ENCODE results near the gene B9D2. TPM values are rescaled to one million over a fixed set of nuclear protein-coding genes. Genes with fewer than 3 reads are reported as not detected.

Gene B9D2
- total RNA-seq, 1 experiment from 2014 or later: 7.3 TPM

GRCh38 chr19:41323023-41323422 is 40.9 kb downstream of the B9D2 start:
- intact Hi-C loops (cut with micrococcal nuclease): loop anchor here (5.0 kb wide), 1 partner anchor 249 kb away; no protein-coding TSS in a partner anchor
- no peak for ATAC-seq
- no TSS peak for BruUV-seq (replicated peaks)
- Histone ChIP-seq H3K4me1 (ENCODE audit: control insufficient read depth in 1 of 2, insufficient read depth in 2 of 2, low read length in 2 of 2) (peaks cover 8 to 37% of the 10 kb centered on the region in 2 experiments; a peak in 3 of 4 replicates), H3K9ac (ENCODE audit: low read length) (no peak overlapping the region), H3K36me3 (ENCODE audit: control insufficient read depth in 1 of 2, insufficient read depth in 2 of 2, low read length in 2 of 2) (peaks cover 4 to 15% of the 10 kb centered on the region in 2 experiments; a peak in 3 of 4 replicates), H3K4me2 (ENCODE audit: low read length) (no peak overlapping the region), H3K9me2 (ENCODE audit: insufficient read depth) (no peaks in the 10 kb centered on the region), H2AFZ (ENCODE audit: low read depth, low read length, poor library complexity, severe bottlenecking) (no peak overlapping the region), H3K27ac (ENCODE audit: low read depth, low read length) (peak overlapping the region; percentile 32; the same call in 1 of the 2 replicates), H3K9me3 (ENCODE audit: control insufficient read depth in 1 of 2, insufficient read depth in 1 of 2, low read depth in 1 of 2, low read length in 2 of 2) (no peaks in the 10 kb centered on the region), H3K27me3 (ENCODE audit: insufficient read depth, low read length) (no peaks in the 10 kb centered on the region), H3K4me3 (replicated peaks in 1 of 2; ENCODE audit: low read depth in 1 of 2, low read length in 2 of 2) (no peak overlapping the region), H3K79me2 (ENCODE audit: insufficient read depth, low read length) (no peaks in the 10 kb centered on the region), H4K20me1 (ENCODE audit: insufficient read depth) (no peaks in the 10 kb centered on the region)
- TF ChIP-seq ELF1 (IDR thresholded peaks at IDR 0.05; ENCODE audit: borderline replicate concordance, low read depth): no peak
- no peak for TF ChIP-seq ATF3 (IDR thresholded peaks at IDR 0.05)
- no peak for TF ChIP-seq TCF7L2 (IDR thresholded peaks at IDR 0.05; ENCODE audit: borderline replicate concordance, extremely low read depth, insufficient read depth, insufficient read length)
- TF ChIP-seq FOSL1 (IDR thresholded peaks at IDR 0.05; ENCODE audit: low read depth): no peak
- no peak for TF ChIP-seq ZFX (IDR thresholded peaks at IDR 0.05)
- TF ChIP-seq EZH2phosphoT487 (IDR thresholded peaks at IDR 0.05; ENCODE audit: borderline replicate concordance): no peak
- no peak for TF ChIP-seq JUND (IDR thresholded peaks at IDR 0.05)
- TF ChIP-seq SIN3A (IDR thresholded peaks at IDR 0.05; ENCODE audit: low read depth): no peak
- no peak for TF ChIP-seq EGR1 (IDR thresholded peaks at IDR 0.05; ENCODE audit: low read depth)
- TF ChIP-seq SRF (IDR thresholded peaks at IDR 0.05; ENCODE audit: low read depth): no peak
- TF ChIP-seq RAD21 (IDR thresholded peaks at IDR 0.05; ENCODE audit: low read depth): no peak
- TF ChIP-seq EZH2 (IDR thresholded peaks at IDR 0.05): no peak
- TF ChIP-seq, protein P1, sequence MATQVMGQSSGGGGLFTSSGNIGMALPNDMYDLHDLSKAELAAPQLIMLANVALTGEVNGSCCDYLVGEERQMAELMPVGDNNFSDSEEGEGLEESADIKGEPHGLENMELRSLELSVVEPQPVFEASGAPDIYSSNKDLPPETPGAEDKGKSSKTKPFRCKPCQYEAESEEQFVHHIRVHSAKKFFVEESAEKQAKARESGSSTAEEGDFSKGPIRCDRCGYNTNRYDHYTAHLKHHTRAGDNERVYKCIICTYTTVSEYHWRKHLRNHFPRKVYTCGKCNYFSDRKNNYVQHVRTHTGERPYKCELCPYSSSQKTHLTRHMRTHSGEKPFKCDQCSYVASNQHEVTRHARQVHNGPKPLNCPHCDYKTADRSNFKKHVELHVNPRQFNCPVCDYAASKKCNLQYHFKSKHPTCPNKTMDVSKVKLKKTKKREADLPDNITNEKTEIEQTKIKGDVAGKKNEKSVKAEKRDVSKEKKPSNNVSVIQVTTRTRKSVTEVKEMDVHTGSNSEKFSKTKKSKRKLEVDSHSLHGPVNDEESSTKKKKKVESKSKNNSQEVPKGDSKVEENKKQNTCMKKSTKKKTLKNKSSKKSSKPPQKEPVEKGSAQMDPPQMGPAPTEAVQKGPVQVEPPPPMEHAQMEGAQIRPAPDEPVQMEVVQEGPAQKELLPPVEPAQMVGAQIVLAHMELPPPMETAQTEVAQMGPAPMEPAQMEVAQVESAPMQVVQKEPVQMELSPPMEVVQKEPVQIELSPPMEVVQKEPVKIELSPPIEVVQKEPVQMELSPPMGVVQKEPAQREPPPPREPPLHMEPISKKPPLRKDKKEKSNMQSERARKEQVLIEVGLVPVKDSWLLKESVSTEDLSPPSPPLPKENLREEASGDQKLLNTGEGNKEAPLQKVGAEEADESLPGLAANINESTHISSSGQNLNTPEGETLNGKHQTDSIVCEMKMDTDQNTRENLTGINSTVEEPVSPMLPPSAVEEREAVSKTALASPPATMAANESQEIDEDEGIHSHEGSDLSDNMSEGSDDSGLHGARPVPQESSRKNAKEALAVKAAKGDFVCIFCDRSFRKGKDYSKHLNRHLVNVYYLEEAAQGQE (IDR thresholded peaks at IDR 0.05; ENCODE audit: low read depth): no peak
- TF ChIP-seq CTCF (IDR thresholded peaks at IDR 0.05 in 2 of 3, conservative IDR thresholded peaks at IDR 0.05 in 1 of 3; ENCODE audit: borderline replicate concordance in 1 of 3, insufficient read depth in 1 of 3, low read depth in 2 of 3, low read length in 2 of 3): no peak
- TF ChIP-seq, protein P2, sequence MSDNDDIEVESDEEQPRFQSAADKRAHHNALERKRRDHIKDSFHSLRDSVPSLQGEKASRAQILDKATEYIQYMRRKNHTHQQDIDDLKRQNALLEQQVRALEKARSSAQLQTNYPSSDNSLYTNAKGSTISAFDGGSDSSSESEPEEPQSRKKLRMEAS (IDR thresholded peaks at IDR 0.05): no peak
- no peak for TF ChIP-seq CBX3 (IDR thresholded peaks at IDR 0.05; ENCODE audit: low read depth)
- TF ChIP-seq YY1 (IDR thresholded peaks at IDR 0.05; ENCODE audit: extremely low read depth, insufficient replicate concordance, low read depth, low read length): no peak
- TF ChIP-seq ZNF274 (IDR thresholded peaks at IDR 0.05; ENCODE audit: low read depth, low read length): no peak
- TF ChIP-seq, protein P3, sequence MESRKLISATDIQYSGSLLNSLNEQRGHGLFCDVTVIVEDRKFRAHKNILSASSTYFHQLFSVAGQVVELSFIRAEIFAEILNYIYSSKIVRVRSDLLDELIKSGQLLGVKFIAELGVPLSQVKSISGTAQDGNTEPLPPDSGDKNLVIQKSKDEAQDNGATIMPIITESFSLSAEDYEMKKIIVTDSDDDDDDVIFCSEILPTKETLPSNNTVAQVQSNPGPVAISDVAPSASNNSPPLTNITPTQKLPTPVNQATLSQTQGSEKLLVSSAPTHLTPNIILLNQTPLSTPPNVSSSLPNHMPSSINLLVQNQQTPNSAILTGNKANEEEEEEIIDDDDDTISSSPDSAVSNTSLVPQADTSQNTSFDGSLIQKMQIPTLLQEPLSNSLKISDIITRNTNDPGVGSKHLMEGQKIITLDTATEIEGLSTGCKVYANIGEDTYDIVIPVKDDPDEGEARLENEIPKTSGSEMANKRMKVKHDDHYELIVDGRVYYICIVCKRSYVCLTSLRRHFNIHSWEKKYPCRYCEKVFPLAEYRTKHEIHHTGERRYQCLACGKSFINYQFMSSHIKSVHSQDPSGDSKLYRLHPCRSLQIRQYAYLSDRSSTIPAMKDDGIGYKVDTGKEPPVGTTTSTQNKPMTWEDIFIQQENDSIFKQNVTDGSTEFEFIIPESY (IDR thresholded peaks at IDR 0.05; ENCODE audit: extremely low read depth, insufficient replicate concordance, low read length): no peak
- TF ChIP-seq POLR2A (IDR thresholded peaks at IDR 0.05; ENCODE audit: borderline replicate concordance, extremely low read depth, insufficient read depth, insufficient read length): no peak
- ChIA-PET RAD21 (ENCODE audit: low non-redundant PET in 1 of 2, low total read pairs in 2 of 2, uncharacterized antibody in 2 of 2, unreplicated experiment in 2 of 2) (no interaction called here), CTCF (interaction anchor here (2.2 to 2.3 kb wide), 2 partner anchors 240 to 247 kb away, joined by 9 to 13 read pairs; no protein-coding TSS in a partner anchor), POLR2A (no interaction called here)
- DNase-seq (ENCODE audit: low read depth, low spot score): no peak
